ENCODE measurements around the gene TSHZ2. TPM values are rescaled to one million over a fixed set of nuclear protein-coding genes. Genes with fewer than 3 reads are reported as not detected.
A peak's percentile ranks its signal among the peaks of the same experiment; 100 is the strongest.

TSHZ2 gene
- total RNA-seq, 1 donor from 2014 or later, result 11.8 TPM

DNA sequence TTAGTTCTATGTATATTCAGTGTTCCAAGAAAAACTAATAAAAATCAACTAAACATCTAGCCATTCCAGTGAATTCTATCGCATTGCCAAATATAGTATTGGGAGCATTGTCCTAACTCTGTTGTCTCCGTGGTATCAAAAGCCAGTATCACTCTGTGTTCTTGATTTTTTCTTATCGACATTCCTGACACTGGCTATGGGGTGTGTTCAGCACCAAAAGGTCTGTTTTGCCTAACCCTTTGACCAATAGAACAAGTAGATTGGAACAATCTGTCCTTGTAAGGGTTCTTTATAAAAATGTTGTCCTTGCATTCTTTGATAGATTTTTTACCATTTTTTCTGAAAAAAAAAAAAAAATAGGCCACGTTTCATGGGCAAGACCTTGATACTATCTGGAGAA lies 161.5 kb downstream of the TSHZ2 start:
- DNase-seq, result no peak

DNA sequence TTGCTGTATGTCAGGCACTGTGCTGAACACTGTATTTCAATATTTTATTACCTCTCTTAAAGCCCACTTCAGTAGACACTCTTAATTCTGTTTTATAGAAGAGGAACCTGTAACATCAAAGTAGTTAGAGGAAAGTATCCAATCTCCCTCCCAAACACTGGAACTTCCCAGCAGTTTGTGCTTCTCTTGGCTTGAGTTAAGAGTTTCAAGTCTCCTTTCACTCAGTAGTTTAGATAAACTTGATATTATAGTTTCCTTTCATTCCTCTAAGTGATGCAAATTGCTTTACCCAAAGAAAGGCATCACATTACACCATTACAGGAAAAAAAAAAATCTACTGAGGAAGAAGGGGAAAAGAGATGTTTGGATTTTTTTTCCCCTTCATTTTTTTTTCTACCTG lies 164.3 kb downstream of the TSHZ2 start:
- DNase-seq, result no peak

DNA sequence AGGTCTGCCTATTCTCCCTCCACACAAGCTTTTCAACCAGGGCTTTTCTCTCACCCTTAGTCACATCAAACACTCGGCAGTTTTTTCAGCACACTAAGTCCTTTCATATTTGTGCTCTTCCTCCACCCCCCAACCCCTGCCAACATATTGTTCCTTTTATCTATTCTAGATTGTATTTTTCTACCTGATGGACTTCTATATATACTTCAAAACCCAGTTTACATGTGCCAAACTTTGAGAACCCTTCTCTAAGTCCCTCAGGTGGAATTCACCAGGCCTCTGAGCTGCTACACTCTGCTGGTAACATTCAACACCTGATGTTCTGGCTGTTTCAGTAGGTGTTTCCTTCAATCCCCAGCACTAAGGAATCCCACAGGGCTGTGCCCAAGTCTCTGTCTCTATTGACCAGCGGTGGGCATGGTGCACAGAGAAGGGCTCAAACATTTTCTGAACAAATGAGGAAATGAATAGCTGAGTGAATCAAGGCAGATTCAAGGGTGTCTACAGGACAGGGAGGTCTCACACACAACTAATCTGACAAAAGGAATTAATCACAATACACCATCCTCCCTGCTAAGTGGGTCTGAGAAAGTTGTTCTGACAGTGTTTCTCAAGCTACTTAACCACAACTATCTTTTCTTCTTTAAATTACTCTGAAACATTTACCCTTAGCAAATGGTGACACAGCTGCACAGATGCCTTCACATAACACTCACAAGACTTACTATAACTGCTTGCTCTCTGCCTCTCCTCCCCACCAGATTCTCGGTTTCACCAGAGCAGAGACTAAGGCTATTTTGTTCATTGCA lies 166.5 kb downstream of the TSHZ2 start:
- DNase-seq, result no peak

DNA sequence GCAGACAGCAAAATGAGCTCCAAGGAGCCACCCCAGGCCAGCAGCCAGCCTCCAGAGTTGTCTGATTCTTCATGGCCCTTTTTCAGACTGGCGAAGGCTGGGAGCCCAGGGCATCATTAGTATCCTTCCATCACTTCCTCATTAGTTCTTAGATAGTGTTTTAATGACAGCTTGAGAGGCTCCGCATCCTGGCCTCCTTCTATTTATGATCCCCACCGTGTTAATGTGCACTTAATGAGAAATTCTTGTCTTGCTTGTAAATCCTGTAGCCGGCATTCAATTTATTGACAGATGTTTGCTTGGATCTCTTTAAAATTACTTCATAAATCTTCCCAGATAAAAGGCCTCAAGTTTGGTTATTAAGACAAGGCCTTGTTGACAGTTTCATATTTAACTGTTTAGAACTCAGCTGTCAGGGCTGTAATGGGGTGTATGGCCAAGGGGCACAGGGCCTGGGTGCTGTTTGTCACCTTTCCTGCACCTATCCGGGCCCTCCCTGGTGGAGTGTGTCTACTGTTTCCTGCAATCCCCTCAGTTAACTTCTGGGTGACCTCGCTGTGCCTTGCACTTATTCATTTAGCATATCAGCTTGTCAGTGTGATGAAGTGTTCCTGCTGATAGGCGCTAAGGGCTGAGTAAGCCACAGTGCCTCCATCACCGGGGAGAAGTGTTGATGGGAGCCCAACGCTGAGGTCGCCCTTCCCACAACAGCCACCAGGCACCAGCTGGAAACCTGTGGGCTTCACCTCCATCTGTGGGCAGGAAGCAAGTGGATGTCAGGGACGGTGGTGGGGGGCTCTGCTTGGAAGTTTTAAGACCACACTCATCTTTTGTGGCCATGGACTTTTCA lies 169.3 kb downstream of the TSHZ2 start:
- no peak for DNase-seq

DNA sequence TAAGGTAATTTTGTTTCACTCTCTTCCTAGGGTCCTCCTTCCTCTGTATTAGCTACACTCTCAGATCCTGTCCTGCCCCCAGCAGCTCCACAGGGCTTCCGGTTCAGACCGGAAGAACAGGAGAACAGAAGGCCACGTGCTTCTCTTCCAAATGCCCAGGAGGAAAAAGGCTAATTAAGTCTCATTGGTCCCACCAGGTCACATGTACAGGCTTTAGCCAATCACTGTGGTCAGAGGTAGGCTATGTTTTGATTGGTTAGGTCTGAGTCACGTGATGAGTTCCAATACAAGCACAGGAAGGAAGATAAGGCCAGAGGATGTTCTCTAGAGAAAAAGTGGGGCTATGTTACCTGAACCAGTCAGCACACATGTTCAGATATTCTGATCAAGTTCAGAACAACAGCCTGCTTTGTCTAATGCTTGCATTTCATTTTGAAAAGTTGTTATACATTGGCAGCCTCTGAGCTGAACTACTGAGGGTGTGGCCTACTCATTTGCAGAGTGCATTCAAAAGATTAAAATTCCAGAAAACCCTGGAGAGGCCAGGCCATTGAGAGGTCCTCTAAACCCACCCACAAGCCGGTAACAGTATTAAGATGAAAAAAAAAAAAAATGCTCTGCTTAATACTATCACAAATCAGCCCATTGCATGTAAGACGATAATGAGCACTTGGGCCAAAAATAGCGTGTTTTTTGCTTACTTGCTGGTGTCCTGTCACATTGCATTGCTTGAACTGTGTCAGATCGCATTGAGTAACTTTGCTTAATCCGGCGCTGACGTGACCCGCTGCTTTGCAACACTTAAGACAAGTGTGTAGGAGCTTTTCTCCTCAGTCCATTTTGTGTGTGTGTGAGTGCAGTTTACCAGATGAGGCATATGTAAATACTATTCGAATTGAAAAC lies 170.3 kb downstream of the TSHZ2 start:
- DNase-seq, result peak; percentile 40

DNA sequence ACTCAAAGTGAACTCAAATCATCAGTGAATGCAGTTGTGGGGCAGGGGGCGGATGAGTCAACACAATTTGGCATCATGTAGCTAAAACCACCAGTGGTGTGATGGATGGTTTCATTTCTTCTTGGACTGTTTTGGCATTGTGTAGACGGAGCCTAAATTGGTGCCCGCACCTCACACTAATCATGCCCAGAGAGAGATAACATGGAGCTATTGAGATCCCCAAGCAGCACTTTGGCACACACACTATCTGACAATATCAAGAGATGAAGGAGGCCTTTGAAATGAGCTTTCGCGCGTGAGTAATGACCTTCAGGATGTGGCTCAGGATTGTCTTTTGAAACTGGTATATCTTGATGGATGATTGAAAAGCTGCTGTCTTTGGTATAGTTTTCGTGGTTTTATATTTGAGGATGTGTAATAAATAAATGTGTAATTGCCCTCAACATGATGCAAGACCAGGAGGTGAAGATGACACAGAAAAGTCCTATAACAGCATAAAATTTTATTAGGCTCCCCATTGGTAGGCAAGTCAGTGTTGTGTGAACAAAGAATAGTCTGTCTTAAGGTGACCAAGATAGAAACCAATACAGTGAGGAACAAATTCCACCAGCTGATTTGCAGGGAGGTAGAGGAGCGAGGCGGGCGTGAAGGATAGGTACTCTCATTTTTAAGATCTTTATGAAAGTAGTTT lies 174.2 kb downstream of the TSHZ2 start:
- DNase-seq, result no peak

DNA sequence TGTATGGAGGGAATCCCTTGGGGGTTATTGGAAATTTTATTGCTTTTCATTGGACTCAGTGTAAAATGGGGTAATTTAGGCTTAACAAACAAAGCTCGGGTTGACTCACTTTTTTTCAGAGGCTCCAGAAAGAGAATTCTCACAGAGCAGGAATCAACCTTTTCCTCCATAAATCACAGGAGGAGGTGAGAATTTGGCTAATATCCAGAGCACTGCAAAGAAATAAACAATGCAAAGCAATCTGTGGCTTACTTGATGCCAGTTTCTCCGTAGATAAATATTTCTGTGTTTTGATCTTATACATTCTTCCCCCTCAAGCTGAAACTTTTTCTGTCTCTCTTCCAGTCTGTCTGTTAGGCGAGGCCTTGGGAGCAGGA lies 176.6 kb downstream of the TSHZ2 start:
- no peak for DNase-seq

DNA sequence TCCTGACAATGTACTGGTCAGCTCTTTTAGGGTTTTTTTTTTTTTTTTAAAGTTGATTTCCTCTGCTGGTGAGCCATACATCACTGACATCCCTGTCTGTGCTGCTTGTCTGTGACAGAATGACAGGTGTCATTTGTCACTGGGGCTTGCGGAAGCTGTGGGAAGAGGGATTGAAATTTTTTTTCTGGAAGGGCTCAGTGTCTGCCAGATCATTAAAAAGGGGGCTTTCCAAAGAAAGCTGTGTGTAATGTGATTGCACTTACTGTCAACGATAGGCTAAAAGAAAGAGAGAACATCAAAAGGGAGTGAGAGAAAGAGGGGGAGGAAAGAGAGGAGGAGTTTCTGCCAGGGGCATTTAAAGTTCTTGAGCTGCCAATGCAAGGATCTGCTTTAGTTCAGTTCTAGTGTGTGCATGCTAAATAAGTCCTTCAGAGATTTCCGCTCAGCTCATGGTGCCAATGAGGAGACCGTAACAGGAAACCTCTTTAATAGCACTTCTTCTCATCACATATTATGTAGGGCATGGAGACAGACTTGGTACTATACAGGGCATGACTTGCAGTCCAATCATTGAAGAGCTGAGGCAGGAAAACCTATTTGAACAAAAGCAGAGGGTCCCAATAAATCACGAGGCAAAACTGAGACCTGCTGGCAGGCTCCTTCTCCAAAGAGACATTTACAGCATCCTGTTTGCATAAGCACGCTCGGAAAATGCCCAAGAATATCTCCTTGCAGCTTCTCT lies 177.2 kb downstream of the TSHZ2 start:
- peak; percentile 49 for DNase-seq

DNA sequence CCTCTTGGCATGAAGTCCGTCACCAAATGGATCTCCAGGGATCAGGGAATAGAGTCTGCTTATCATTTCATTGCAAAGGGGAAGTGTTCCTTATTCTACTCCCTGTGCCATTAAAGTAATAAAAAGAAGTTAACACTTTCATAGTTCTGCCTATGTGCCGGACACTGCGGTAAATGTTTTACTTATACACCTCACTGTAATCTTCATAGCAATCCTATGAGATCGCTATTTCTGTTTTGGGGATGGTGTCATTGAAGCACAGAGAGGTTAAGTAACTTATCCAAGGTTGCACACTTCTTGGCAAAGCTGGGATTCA lies 177.7 kb downstream of the TSHZ2 start:
- DNase-seq, result peak; percentile 40

DNA sequence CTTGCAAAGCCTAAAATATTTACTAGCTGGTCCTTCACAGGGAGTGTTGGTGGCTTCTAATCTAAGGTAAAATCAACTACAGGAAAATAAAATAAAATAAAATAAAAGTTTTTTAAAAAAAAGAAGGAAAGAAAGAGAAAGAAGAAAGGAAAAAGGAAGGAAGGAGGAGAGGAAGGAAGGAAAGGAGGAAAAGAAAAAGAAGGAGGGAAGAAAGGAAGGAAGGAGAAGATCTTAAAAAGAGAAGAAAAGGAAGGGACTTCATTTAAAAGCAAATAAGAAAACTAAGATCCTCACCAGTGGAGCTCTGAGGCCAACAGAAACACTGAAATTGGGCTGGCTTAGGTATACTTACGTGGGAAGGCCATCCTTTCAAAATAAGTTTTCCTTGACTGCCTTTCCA lies 178.4 kb downstream of the TSHZ2 start:
- DNase-seq, result no peak

DNA sequence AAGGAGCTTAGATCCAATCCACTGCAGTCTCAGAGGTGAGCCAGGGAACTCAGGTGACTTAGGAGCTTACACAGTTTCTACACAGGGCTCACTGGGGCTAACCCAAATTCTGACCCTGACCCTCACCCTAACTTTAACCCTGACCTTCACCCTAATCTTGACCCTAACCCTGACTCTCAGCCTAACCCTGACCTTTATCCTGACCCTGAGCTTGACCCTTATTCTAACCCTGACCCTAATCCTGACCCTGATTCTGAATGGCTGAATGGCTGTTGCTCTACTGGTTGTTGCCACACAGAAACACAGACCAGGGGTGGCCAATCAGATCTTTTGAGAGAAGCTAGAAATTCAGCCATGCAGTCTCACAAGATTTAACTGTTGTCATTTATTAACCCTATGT lies 180.1 kb downstream of the TSHZ2 start:
- no peak for DNase-seq

DNA sequence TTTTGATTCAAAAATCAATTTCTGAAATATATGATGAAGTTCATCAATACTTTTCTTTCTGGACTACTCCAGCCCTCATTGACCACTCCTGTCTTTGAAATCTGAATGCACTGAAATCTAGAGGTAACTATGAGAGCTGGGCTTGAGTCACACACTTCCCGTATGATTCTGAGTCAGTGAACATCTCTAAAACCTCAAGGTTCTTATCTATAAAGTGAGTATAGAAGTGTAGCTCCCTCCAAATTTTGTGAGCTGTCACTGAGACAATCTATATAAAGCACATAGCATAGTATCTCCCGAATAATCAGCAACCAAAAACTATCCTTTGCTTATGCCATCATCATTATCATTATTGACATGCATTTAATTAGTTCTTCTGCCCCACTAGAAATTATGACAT lies 182.4 kb downstream of the TSHZ2 start:
- no peak for DNase-seq

DNA sequence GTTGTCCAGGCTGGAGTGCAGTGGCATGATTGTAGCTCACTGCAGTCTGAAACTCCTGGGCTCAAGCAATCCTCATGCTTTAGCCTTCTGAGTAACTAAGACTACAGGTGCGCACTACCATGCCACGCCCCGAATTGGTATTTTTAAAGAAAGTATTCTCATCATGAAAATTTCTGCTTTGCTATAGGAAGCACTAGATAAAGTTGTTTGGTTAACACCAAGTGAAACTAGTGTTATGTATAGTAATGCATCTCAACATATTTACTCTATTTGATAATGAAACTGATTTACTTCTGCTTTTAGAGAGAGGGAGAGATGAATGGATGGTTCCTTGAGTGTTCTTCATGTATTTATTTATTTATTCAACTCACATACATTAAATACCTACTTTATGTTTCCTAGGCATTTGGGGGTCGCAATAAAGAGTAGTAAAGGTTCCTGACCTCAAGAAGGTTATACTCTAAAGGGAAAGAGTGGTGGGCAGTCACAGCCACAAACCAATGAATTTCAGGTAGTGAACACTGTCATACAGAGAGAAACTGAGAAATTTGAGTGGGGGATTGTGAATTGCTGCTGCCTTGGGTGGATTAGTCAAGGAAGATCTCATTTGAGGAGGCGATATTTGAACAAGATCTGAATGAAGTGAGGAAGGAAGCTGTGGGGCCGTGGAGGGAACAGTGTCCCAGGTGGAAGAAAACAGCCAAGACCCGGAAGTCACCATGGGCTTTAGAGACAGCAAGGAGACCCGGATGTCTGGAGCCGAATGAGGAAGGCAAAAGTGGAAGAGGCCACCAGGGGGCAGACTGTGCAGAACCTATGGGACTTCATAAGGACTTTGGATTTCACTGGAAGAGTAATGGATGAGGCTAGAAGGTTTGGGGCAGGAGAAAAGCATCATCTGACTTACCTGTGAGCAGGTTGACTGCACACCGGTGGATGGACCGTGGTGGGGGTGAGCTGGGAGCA lies 185.6 kb downstream of the TSHZ2 start:
- DNase-seq, result peak; percentile 27

DNA sequence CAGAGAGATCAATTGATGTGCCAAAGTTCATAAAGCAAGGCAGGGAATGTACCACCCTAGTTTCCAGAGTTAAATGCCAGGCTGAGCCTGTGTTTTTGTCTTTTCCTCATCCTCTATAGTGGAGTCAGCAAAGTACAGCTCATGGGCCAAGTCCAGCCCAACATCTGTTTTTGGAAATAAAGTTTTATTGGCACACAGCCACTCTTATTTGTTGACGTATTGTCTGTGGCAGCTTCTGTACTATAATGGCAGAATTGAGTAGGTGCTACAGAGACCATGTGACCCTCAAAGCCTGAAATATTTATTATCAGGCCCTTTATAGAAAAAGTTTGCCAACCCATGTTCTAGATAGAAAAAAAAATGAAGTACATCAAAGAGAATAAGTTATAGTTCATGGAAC lies 187.0 kb downstream of the TSHZ2 start:
- no peak for DNase-seq

DNA sequence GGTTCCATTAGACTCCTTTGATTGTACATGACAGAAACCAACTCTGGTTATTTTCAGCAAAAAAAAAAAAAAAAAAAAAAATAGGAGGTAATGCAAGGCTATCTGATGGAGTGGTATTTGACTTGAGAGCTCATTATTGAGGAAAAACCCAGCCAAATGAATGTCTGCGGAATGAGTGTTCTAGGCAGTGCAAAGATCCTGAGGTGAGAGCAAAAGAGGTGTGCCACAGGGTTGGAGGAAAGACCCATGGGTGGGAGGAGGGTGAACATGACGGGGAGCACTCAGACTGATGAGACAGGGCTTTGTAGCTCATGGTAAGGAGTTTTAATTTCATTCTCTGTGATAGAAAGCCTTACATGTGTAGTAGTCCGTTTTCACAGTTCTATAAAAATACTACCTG lies 188.9 kb downstream of the TSHZ2 start:
- DNase-seq, result no peak

DNA sequence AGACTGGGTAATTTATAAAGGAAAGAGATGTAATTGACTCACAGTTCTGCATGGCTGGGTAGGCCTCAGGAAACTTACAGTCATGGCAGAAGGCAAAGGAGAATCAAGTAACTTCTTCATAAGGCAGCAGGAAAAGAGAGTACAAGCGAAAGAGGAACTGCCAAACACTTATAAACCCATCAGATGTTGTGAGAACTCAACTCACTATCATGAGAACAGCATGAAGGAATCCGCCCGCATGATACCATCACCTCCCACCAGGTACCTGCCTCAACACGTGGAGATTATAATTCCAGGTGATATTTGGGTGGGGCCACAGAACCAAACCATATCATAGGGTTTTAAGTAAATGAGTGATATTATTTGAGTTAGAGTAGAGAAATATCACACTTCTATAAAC lies 189.3 kb downstream of the TSHZ2 start:
- no peak for DNase-seq

DNA sequence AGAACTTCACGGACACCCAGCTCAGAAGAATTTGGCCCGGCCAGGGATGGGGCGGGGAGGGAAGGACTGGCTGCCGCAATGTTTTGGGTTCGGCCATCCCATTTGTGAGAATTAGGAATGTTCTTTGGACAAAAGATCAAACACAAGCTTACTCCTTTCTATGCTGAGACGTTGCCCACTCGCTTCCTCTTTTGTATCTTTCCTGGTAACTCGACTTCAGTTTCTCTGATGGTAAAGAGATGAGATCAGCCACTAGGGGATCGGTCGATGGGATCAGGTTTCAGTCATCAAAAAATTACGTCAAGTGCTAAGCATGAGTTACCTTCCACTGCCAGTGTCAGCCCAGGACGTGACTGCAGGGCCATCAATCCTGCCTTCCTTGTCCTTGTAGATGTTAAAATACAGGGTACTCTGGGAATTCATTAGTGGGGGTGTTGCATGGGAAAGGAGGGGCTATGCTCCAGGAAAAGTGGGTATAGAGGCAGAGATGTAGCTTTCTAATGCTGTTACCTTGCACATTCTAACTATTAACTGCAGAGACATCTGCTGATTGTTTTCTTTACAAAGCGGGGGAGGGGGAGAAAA lies 190.2 kb downstream of the TSHZ2 start:
- peak; percentile 74 for DNase-seq

DNA sequence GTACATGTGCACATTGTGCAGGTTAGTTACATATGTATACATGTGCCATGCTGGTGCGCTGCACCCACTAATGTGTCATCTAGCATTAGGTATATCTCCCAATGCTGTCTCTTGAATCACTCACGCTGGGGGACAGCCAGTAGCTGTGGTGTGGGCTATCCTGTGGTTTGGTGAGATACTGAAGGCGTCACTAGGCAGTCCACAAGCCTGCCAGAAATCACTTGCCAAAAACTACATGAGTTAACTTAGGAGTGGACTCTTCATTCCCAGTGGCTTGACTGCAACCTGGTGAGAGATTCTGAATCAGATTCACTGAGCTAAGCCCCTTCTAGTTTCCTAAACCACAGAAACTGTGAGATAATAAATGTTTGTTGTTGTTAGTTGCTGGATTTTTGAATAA lies 191.3 kb downstream of the TSHZ2 start:
- DNase-seq, result no peak

DNA sequence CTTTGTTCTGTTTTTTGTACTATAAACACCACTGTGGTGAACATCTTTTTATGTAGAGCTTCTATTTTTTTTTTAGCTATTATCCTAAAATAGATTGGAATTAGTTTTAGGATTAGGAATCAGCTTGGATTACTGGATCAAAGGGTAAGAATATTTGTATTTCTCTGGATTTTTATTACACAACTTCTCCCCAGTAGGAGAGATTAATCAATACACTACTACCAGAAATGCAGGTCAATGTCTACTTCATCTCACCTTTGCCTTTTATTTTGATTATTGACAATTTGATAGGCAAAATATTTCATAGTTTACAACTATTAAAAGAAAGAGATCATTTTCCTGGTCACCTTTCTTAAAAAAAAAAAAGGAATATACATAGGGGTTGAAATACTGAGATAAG lies 191.9 kb downstream of the TSHZ2 start:
- no peak for DNase-seq

DNA sequence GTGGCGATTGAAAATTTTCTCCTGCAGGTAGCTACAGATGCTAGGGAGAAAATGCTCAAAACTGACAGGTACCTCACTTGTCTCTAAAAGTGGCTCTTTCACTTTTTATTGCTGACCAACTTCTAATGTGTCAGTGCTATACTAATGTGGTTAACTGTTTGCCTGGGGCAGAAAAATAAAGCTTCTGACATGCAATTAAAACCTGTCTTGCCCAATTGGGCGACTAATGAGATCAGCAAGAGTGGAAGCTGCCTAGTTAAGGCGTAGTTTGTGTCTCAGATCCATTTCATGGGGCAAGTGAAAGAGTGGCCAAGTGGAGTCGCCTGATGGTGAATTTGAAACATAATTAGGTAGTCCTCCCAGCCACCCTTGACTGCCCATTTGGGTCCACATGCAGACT lies 193.3 kb downstream of the TSHZ2 start:
- DNase-seq, result no peak

Measured in tongue (tissue), 2 donors.